H1 (cell line): ENCODE results near the gene KCNQ1. TPM values are rescaled to one million over a fixed set of nuclear protein-coding genes. Genes with fewer than 3 reads are reported as not detected.

ENCODE experiments used
- CTCF ChIA-PET: fragments of 300-600 bp; sonication (Branson Sonifier 250); formaldehyde crosslinking; loops from one replicate; lab custom pipeline; 2021; ENCODE audit not compliant: partially characterized antibody; lab: Charles Lee
- POLR2A ChIA-PET: fragments of 300-600 bp; sonication (Branson Sonifier 250); formaldehyde crosslinking; loops from one replicate; lab custom pipeline; 2021; ENCODE audit warnings: inconsistent platforms; ENCODE audit not compliant: partially characterized antibody; lab: Charles Lee
- DNase-seq, 2 experiments: peaks; one replicate each; pipeline versions ENCODE4 v3.0.0 to v3.0.0-alpha.2; 2010 to 2022; ENCODE audit warnings: low spot score in 2 of 2, low read depth in 1 of 2, mixed read lengths in 1 of 2
- FAIRE-seq: peaks from 2 replicates; lab custom pipeline; 2011; peaks lifted over from hg19 to GRCh38; lab: Jason Lieb, UNC
- H2AFZ ChIP-seq: 2 replicates; pipeline ENCODE4 v1.8.1; 2012; ENCODE audit warnings: low read length, inconsistent platforms
- H2AK5ac ChIP-seq: 2 replicates; pipeline ENCODE4 v1.6.1; 2013; ENCODE audit warnings: low read depth, low read length
- H2BK120ac ChIP-seq: replicated peaks from 2 replicates; pipeline ENCODE3; 2013; ENCODE audit warnings: low read depth, low read length, inconsistent platforms
- H2BK12ac ChIP-seq: 2 replicates; pipeline ENCODE4 v1.6.1; 2013; ENCODE audit warnings: low read depth, low read length
- H2BK15ac ChIP-seq: 2 replicates; pipeline ENCODE4 v1.6.1; 2013; ENCODE audit warnings: low read length
- H2BK20ac ChIP-seq: 2 replicates; pipeline ENCODE4 v1.6.1; 2013; ENCODE audit warnings: low read length
- H2BK5ac ChIP-seq: 2 replicates; pipeline ENCODE4 v1.6.1; 2013; ENCODE audit warnings: low read depth, low read length
- H3K14ac ChIP-seq: 2 replicates; pipeline ENCODE4 v1.6.1; 2013; ENCODE audit warnings: inconsistent platforms; ENCODE audit not compliant: insufficient read length
- H3K18ac ChIP-seq: 2 replicates; pipeline ENCODE4 v1.6.1; 2013; ENCODE audit warnings: low read length; ENCODE audit errors: extremely low read depth
- H3K23ac ChIP-seq: 2 replicates; pipeline ENCODE4 v1.6.1; 2013; ENCODE audit warnings: inconsistent platforms; ENCODE audit not compliant: insufficient read length
- H3K23me2 ChIP-seq: 2 replicates; pipeline ENCODE4 v1.6.1; 2013; ENCODE audit warnings: low read depth, low read length
- H3K27ac ChIP-seq: 2 replicates; pipeline ENCODE4 v1.6.1; 2011; ENCODE audit warnings: low read depth, low read length, inconsistent platforms
- H3K27me3 ChIP-seq, 4 experiments: replicated peaks in 1 of 4; 1 replicate in 1 of 4; 2 replicates in 3 of 4; pipeline versions ENCODE4 v1.6.1 to v1.8.1; 2011 to 2013; ENCODE audit warnings: low read length in 3 of 4, mild to moderate bottlenecking in 3 of 4, inconsistent platforms in 2 of 4, mixed read lengths in 2 of 4, moderate library complexity in 1 of 4; ENCODE audit not compliant: control insufficient read depth in 3 of 4, insufficient read depth in 3 of 4; ENCODE audit errors: extremely low read depth in 1 of 4
- H3K36me3 ChIP-seq, 4 experiments: 2 replicates each; pipeline versions ENCODE4 v1.6.1 to v1.8.1; 2011 to 2013; ENCODE audit warnings: mild to moderate bottlenecking in 4 of 4, low read length in 3 of 4, moderate library complexity in 2 of 4, control low read depth in 1 of 4, inconsistent platforms in 1 of 4; ENCODE audit not compliant: insufficient read depth in 4 of 4, control insufficient read depth in 2 of 4
- H3K4ac ChIP-seq: replicated peaks from 2 replicates; pipeline ENCODE3; 2013; ENCODE audit warnings: low read length, low read depth, mixed read lengths, inconsistent platforms; ENCODE audit not compliant: insufficient read length
- H3K4me1 ChIP-seq, 4 experiments: replicated peaks in 1 of 4; 1 replicate in 1 of 4; 2 replicates in 3 of 4; pipeline versions ENCODE4 v1.6.1 to v1.8.1; 2011 to 2013; ENCODE audit warnings: low read length in 3 of 4, inconsistent platforms in 2 of 4, mixed read lengths in 1 of 4; ENCODE audit not compliant: insufficient read depth in 4 of 4, control insufficient read depth in 3 of 4
- H3K4me2 ChIP-seq, 2 experiments: 2 replicates each; pipeline versions ENCODE4 v1.6.1 to v1.8.1; 2011 to 2013; ENCODE audit warnings: low read depth in 2 of 2, low read length in 2 of 2, control low read depth in 1 of 2, inconsistent platforms in 1 of 2, mild to moderate bottlenecking in 1 of 2; ENCODE audit not compliant: insufficient read depth in 1 of 2
- H3K4me3 ChIP-seq, 4 experiments: fragments of 200-600, 300-600 bp in 1 of 4; sonication (generic), shearing (Covaris generic), sonication (Bioruptor Twin) in 1 of 4; 2 replicates each; pipeline versions ENCODE4 v1.5.1 to v1.8.1; 2011 to 2016; ENCODE audit warnings: low read length in 4 of 4, low read depth in 3 of 4, control low read depth in 2 of 4, inconsistent platforms in 2 of 4, mild to moderate bottlenecking in 2 of 4, mixed read lengths in 1 of 4, moderate library complexity in 1 of 4; ENCODE audit not compliant: insufficient read depth in 2 of 4; ENCODE audit errors: extremely low read depth in 1 of 4
- H3K56ac ChIP-seq: replicated peaks from 2 replicates; pipeline ENCODE3; 2013; ENCODE audit warnings: low read depth, mild to moderate bottlenecking, mixed read lengths, low read length, inconsistent platforms; ENCODE audit not compliant: insufficient read length
- H3K79me1 ChIP-seq: 2 replicates; pipeline ENCODE4 v1.6.1; 2013; ENCODE audit warnings: low read depth, low read length, control low read depth
- H3K79me2 ChIP-seq, 2 experiments: 2 replicates each; pipeline versions ENCODE4 v1.6.1 to v1.8.1; 2012 to 2013; ENCODE audit warnings: low read length in 2 of 2, mild to moderate bottlenecking in 2 of 2, inconsistent platforms in 1 of 2; ENCODE audit not compliant: insufficient read depth in 2 of 2, control insufficient read depth in 1 of 2
- H3K9ac ChIP-seq, 4 experiments: replicated peaks in 1 of 4; 1 replicate in 1 of 4; 2 replicates in 3 of 4; pipeline versions ENCODE4 v1.6.1 to v1.8.1; 2011 to 2013; ENCODE audit warnings: low read depth in 3 of 4, low read length in 3 of 4, control low read depth in 2 of 4, mild to moderate bottlenecking in 2 of 4, moderate library complexity in 2 of 4, inconsistent platforms in 1 of 4; ENCODE audit errors: extremely low read depth in 1 of 4
- H3K9me3 ChIP-seq, 2 experiments: 2 replicates each; pipeline versions ENCODE4 v1.6.1 to v1.8.1; 2012 to 2013; ENCODE audit warnings: mild to moderate bottlenecking in 2 of 2, moderate library complexity in 2 of 2, control low read depth in 1 of 2, inconsistent platforms in 1 of 2, low read depth in 1 of 2, low read length in 1 of 2, mixed read lengths in 1 of 2; ENCODE audit not compliant: insufficient read depth in 2 of 2
- H4K20me1 ChIP-seq, 2 experiments: replicated peaks in 1 of 2; 2 replicates each; pipeline versions ENCODE3 to v1.8.1; 2011 to 2013; ENCODE audit warnings: inconsistent platforms in 2 of 2, low read length in 2 of 2, mild to moderate bottlenecking in 1 of 2; ENCODE audit not compliant: insufficient read depth in 2 of 2, control insufficient read depth in 1 of 2
- H4K5ac ChIP-seq: 2 replicates; pipeline ENCODE4 v1.6.1; 2013; ENCODE audit warnings: low read length, low read depth, mixed read lengths, inconsistent platforms; ENCODE audit not compliant: insufficient read length
- H4K8ac ChIP-seq: 2 replicates; pipeline ENCODE4 v1.8.0; 2013; ENCODE audit warnings: mild to moderate bottlenecking, moderate library complexity, low read length, inconsistent platforms; ENCODE audit not compliant: insufficient read depth; ENCODE audit errors: extremely low read depth
- H4K91ac ChIP-seq: replicated peaks from 2 replicates; pipeline ENCODE3; 2013; ENCODE audit warnings: low read length, mixed read lengths, inconsistent platforms; ENCODE audit not compliant: insufficient read length
- ATF2 ChIP-seq: IDR thresholded peaks from 2 replicates; pipeline ENCODE4 v1.6.1; 2012; ENCODE audit warnings: low read length, inconsistent platforms
- BACH1 ChIP-seq: IDR thresholded peaks from 2 replicates; pipeline ENCODE4 v1.6.1; 2012; ENCODE audit warnings: low read length, improper control_type of control experiment
- EZH2 ChIP-seq: fragments of 200-600 bp; sonication (generic); IDR thresholded peaks from 2 replicates; pipeline ENCODE4 v1.7.1; 2012; ENCODE audit warnings: low read depth, mild to moderate bottlenecking, moderate library complexity, low read length, inconsistent platforms; ENCODE audit not compliant: severe bottlenecking
- GABPA ChIP-seq: IDR thresholded peaks from 2 replicates; pipeline ENCODE4 v1.6.1; 2011; ENCODE audit warnings: mild to moderate bottlenecking, low read length, moderate library complexity, borderline replicate concordance; ENCODE audit not compliant: insufficient read depth
- NRF1 ChIP-seq: IDR thresholded peaks from 2 replicates; pipeline ENCODE4 v1.6.1; 2011; ENCODE audit warnings: mild to moderate bottlenecking, low read depth, low read length, improper control_type of control experiment
- POLR2AphosphoS5 ChIP-seq: IDR thresholded peaks from 2 replicates; pipeline ENCODE4 v1.6.1; 2011; ENCODE audit warnings: low read depth, low read length
- SP2 ChIP-seq: IDR thresholded peaks from 2 replicates; pipeline ENCODE4 v1.6.1; 2012; ENCODE audit warnings: mild to moderate bottlenecking, low read length, inconsistent platforms
- TAF1 ChIP-seq: IDR thresholded peaks from 2 replicates; pipeline ENCODE4 v1.6.1; 2011; ENCODE audit warnings: mild to moderate bottlenecking, low read depth, low read length
- WGBS, 2 experiments: shearing (Covaris generic) in 1 of 2; methylation state at CpG; one replicate each; pipeline versions ENCODE4 v1.1.6 to v1.1.7; 2013 to 2015; ENCODE audit warnings: low lambda C conversion rate in 2 of 2, mixed read lengths in 2 of 2, inconsistent platforms in 1 of 2, low coverage in 1 of 2, missing lambda C conversion rate in 1 of 2; ENCODE audit not compliant: insufficient replicate concordance in 2 of 2, insufficient coverage in 1 of 2, insufficient read length in 1 of 2; ENCODE audit errors: extremely low coverage in 1 of 2, missing lambda C conversion rate in 1 of 2; 5-methylcytosine and 5-hydroxymethylcytosine counted together
- polyA plus RNA-seq, 7 experiments: library from polyadenylated mRNA; depleted of rRNA in 3 of 7; stranded (reverse) in 5 of 7; unstranded in 2 of 7; fragments of >200 nt in 5 of 7; fragments of 200-250 nt in 2 of 7; gene quantifications; 1 replicate in 5 of 7; 2 replicates in 1 of 7; 4 replicates in 1 of 7; pipeline versions ENCODE4 v1.2.1 to v1.2.3, GENCODE V29; 2011 to 2013; ENCODE audit warnings: missing spikeins in 2 of 7, mixed read lengths in 2 of 7
- total RNA-seq: library from RNA; stranded (reverse); fragmentation: NEBNext Ultra II Directional; extraction: Animal tissue kit (Norgen Biotek cat#: 25700); gene quantifications from 2 replicates; pipeline ENCODE4 v1.2.1, GENCODE V29; 2021

The KCNQ1 gene
- total and polyA plus RNA-seq, 2 of the 8 experiments (the other 6 are each of a cell fraction or from before 2014, with no cell fraction given): 1.9 to 2.0 TPM

- H2BK20ac ChIP-seq: no peak overlapping the region
- H2AK5ac ChIP-seq: no peak overlapping the region; the same call in 1 of the 2 replicates
- H3K79me2 ChIP-seq: no peaks in the 10 kb centered on the region
- H3K9me3 ChIP-seq: no peaks in the 10 kb centered on the region
- peak overlapping the region; percentile 79 for H3K4ac ChIP-seq
- DNase-seq: no peak
- H3K9ac ChIP-seq: no peak overlapping the region
- no peak overlapping the region for H3K56ac ChIP-seq
- H3K18ac ChIP-seq: peak overlapping the region; percentile 62; the same call in 1 of the 2 replicates
- no peak overlapping the region for H2AFZ ChIP-seq
- H3K36me3 ChIP-seq: no peaks in the 10 kb centered on the region
- POLR2A ChIA-PET: interaction anchor here (0.6 to 0.9 kb wide), 2 partner anchors 48 to 186 kb away, joined by 3 read pairs; partner anchors contain the start of gene CDKN1C
- H4K5ac ChIP-seq: no peak overlapping the region
- H2BK120ac ChIP-seq: no peak overlapping the region
- no peak overlapping the region for H2BK12ac ChIP-seq
- H3K27me3 ChIP-seq: peaks cover 0 to 8% (median 3%) of the 10 kb centered on the region in 4 experiments; a peak in 3 of 7 replicates
- no peak overlapping the region for H2BK15ac ChIP-seq
- no peak overlapping the region for H4K8ac ChIP-seq
- no peak overlapping the region for H3K14ac ChIP-seq
- peaks cover 0 to 21% (median 13%) of the 10 kb centered on the region in 4 experiments; a peak in 6 of 7 replicates for H3K4me1 ChIP-seq
- CTCF ChIA-PET: interaction anchor here (0.5 kb wide), 1 partner anchor 49 kb away, joined by 3 read pairs; no protein-coding TSS in a partner anchor
- TF ChIP-seq NRF1: no peak
- TF ChIP-seq ATF2: no peak
- no peak for TF ChIP-seq POLR2AphosphoS5
- TF ChIP-seq GABPA: no peak
- no peak for TF ChIP-seq SP2
- TF ChIP-seq TAF1: no peak
- no peak for TF ChIP-seq EZH2
- TF ChIP-seq BACH1: no peak
- TF ChIP-seq, all 59 proteins: peak for 0
- 87% methylated on average over 12 of the region's 12 CpGs; no CpG with 5 or more reads in 1 of the 2 experiments for WGBS, 2 experiments
- Histone ChIP-seq H4K91ac (peak overlapping the region; percentile 68), H4K20me1 (peaks cover 0 to 2% of the 10 kb centered on the region in 2 experiments), H3K27ac (no peak overlapping the region), H2BK5ac (no peak overlapping the region), H3K23ac (no peak overlapping the region), H3K79me1 (no peaks in the 10 kb centered on the region), H3K4me3 (no peak overlapping the region), H3K4me2 (no peak overlapping the region; a peak in 1 of 4 replicates), H3K23me2 (no peaks in the 10 kb centered on the region)
- no peak for FAIRE-seq
Observed at GRCh38 chr11:2837651-2838050, 392.8 kb downstream of the KCNQ1 start.
